ENCODE results near the gene STK38L.

The STK38L gene

GRCh38 chr12:27276275-27276674 is 32.2 kb downstream of the STK38L start:
- Mint-ChIP-seq H3K9me3 (no peaks in the 10 kb centered on the region), H3K4me3 (no peak overlapping the region), H3K27me3 (no peaks in the 10 kb centered on the region), H3K36me3 (peaks cover 8% of the 10 kb centered on the region), H3K4me1 (peaks cover 22% of the 10 kb centered on the region), H3K27ac (no peak overlapping the region)
- ATAC-seq (ENCODE audit: low read depth) = no peak
- no peak for DNase-seq (ENCODE audit: low spot score in 2 of 2)

GRCh38 chr12:27277846-27278260 is 33.8 kb downstream of the STK38L start:
- Mint-ChIP-seq H3K36me3 (peaks cover 8% of the 10 kb centered on the region), H3K4me3 (no peak overlapping the region), H3K27ac (no peak overlapping the region), H3K4me1 (peaks cover 20% of the 10 kb centered on the region), H3K9me3 (no peaks in the 10 kb centered on the region), H3K27me3 (no peaks in the 10 kb centered on the region)
- peak; percentile 63 for ATAC-seq (ENCODE audit: low read depth)
- DNase-seq (ENCODE audit: low spot score in 2 of 2) = no peak

GRCh38 chr12:27279826-27280225 is 35.7 kb downstream of the STK38L start:
- no peak for ATAC-seq (ENCODE audit: low read depth)
- Mint-ChIP-seq H3K9me3 (no peaks in the 10 kb centered on the region), H3K4me3 (no peak overlapping the region), H3K36me3 (peaks cover 6% of the 10 kb centered on the region), H3K27me3 (no peaks in the 10 kb centered on the region), H3K4me1 (peaks cover 20% of the 10 kb centered on the region), H3K27ac (no peak overlapping the region)
- no peak for DNase-seq (ENCODE audit: low spot score in 2 of 2)

- Mint-ChIP-seq H3K9me3 (no peaks in the 10 kb centered on the region), H3K4me1 (peaks cover 18% of the 10 kb centered on the region), H3K4me3 (no peak overlapping the region), H3K36me3 (peaks cover 2% of the 10 kb centered on the region), H3K27ac (no peak overlapping the region), H3K27me3 (no peaks in the 10 kb centered on the region)
- DNase-seq (ENCODE audit: low spot score in 2 of 2) (no peak), ATAC-seq (ENCODE audit: low read depth) (no peak)
These were observed 36.3 kb downstream of the STK38L start for GRCh38 chr12:27280412-27280811.

- peaks cover 12% of the 10 kb centered on the region for H3K4me1 Mint-ChIP-seq
- DNase-seq (ENCODE audit: low spot score in 2 of 2) (no peak), ATAC-seq (ENCODE audit: low read depth) (no peak)
- no peak overlapping the region for H3K4me3 Mint-ChIP-seq
- peaks cover 5% of the 10 kb centered on the region for H3K36me3 Mint-ChIP-seq
- H3K9me3 Mint-ChIP-seq = no peaks in the 10 kb centered on the region
- no peaks in the 10 kb centered on the region for H3K27me3 Mint-ChIP-seq
- no peak overlapping the region for H3K27ac Mint-ChIP-seq
These were observed 38.7 kb downstream of the STK38L start for GRCh38 chr12:27282754-27283153.

GRCh38 chr12:27284021-27284420 is 39.9 kb downstream of the STK38L start:
- DNase-seq (ENCODE audit: low spot score in 2 of 2) (no peak), ATAC-seq (ENCODE audit: low read depth) (no peak)
- Mint-ChIP-seq H3K4me3 (no peak overlapping the region), H3K27ac (no peak overlapping the region), H3K4me1 (peaks cover 14% of the 10 kb centered on the region), H3K27me3 (no peaks in the 10 kb centered on the region), H3K36me3 (peaks cover 8% of the 10 kb centered on the region), H3K9me3 (no peaks in the 10 kb centered on the region)

GRCh38 chr12:27284751-27285150 is 40.7 kb downstream of the STK38L start:
- no peaks in the 10 kb centered on the region for H3K27me3 Mint-ChIP-seq
- no peak for DNase-seq (ENCODE audit: low spot score in 2 of 2)
- peaks cover 17% of the 10 kb centered on the region for H3K4me1 Mint-ChIP-seq
- no peak for ATAC-seq (ENCODE audit: low read depth)
- H3K36me3 Mint-ChIP-seq = peaks cover 8% of the 10 kb centered on the region
- no peak overlapping the region for H3K4me3 Mint-ChIP-seq
- H3K27ac Mint-ChIP-seq = no peak overlapping the region
- no peaks in the 10 kb centered on the region for H3K9me3 Mint-ChIP-seq

- Mint-ChIP-seq H3K9me3 (no peaks in the 10 kb centered on the region), H3K36me3 (peaks cover 8% of the 10 kb centered on the region), H3K4me3 (no peak overlapping the region), H3K27me3 (no peaks in the 10 kb centered on the region), H3K4me1 (peaks cover 21% of the 10 kb centered on the region), H3K27ac (no peak overlapping the region)
- DNase-seq (ENCODE audit: low spot score in 2 of 2) (no peak), ATAC-seq (ENCODE audit: low read depth) (no peak)
These were observed 41.3 kb downstream of the STK38L start for GRCh38 chr12:27285403-27285802.

GRCh38 chr12:27289414-27289813 is 45.3 kb downstream of the STK38L start:
- H3K9me3 Mint-ChIP-seq = no peaks in the 10 kb centered on the region
- peaks cover 29% of the 10 kb centered on the region for H3K4me1 Mint-ChIP-seq
- peaks cover 9% of the 10 kb centered on the region for H3K36me3 Mint-ChIP-seq
- no peak for DNase-seq (ENCODE audit: low spot score in 2 of 2)
- H3K27me3 Mint-ChIP-seq = no peaks in the 10 kb centered on the region
- no peak overlapping the region for H3K27ac Mint-ChIP-seq
- H3K4me3 Mint-ChIP-seq = no peak overlapping the region
- ATAC-seq (ENCODE audit: low read depth) = no peak

- H3K27ac Mint-ChIP-seq = peak overlapping the region; percentile 24
These were observed 46.5 kb downstream of the STK38L start for GRCh38 chr12:27290501-27291168.

GRCh38 chr12:27291862-27292261 is 47.8 kb downstream of the STK38L start:
- peaks cover 9% of the 10 kb centered on the region for H3K36me3 Mint-ChIP-seq
- H3K4me1 Mint-ChIP-seq = peaks cover 29% of the 10 kb centered on the region
- no peaks in the 10 kb centered on the region for H3K27me3 Mint-ChIP-seq
- H3K4me3 Mint-ChIP-seq = no peak overlapping the region
- H3K27ac Mint-ChIP-seq = no peak overlapping the region
- DNase-seq (ENCODE audit: low spot score in 2 of 2) (no peak), ATAC-seq (ENCODE audit: low read depth) (no peak)
- H3K9me3 Mint-ChIP-seq = no peaks in the 10 kb centered on the region

More at GRCh38 chr12:27290501-27291168, 46.5 kb downstream of the STK38L start:
- peaks cover 9% of the 10 kb centered on the region for H3K36me3 Mint-ChIP-seq
- no peak overlapping the region for H3K4me3 Mint-ChIP-seq
- H3K4me1 Mint-ChIP-seq = peaks cover 27% of the 10 kb centered on the region
- H3K9me3 Mint-ChIP-seq = no peaks in the 10 kb centered on the region
- H3K27me3 Mint-ChIP-seq = no peaks in the 10 kb centered on the region
- ATAC-seq (ENCODE audit: low read depth) = no peak
- DNase-seq (ENCODE audit: low spot score in 2 of 2) = no peak

- Mint-ChIP-seq H3K27ac (no peak overlapping the region), H3K4me1 (peaks cover 27% of the 10 kb centered on the region), H3K27me3 (no peaks in the 10 kb centered on the region), H3K36me3 (peaks cover 9% of the 10 kb centered on the region), H3K4me3 (no peak overlapping the region), H3K9me3 (no peaks in the 10 kb centered on the region)
- ATAC-seq (ENCODE audit: low read depth) (no peak), DNase-seq (ENCODE audit: low spot score in 2 of 2) (no peak)
These were observed 48.6 kb downstream of the STK38L start for GRCh38 chr12:27292718-27293117.

- Mint-ChIP-seq H3K9me3 (no peaks in the 10 kb centered on the region), H3K4me1 (peaks cover 26% of the 10 kb centered on the region), H3K27ac (peak overlapping the region; percentile 31), H3K4me3 (no peak overlapping the region), H3K36me3 (peaks cover 14% of the 10 kb centered on the region), H3K27me3 (no peaks in the 10 kb centered on the region)
- ATAC-seq (ENCODE audit: low read depth) (no peak), DNase-seq (ENCODE audit: low spot score in 2 of 2) (no peak)
These were observed 49.4 kb downstream of the STK38L start for GRCh38 chr12:27293463-27293862.

- DNase-seq (ENCODE audit: low spot score in 2 of 2) (no peak), ATAC-seq (ENCODE audit: low read depth) (no peak)
- peaks cover 10% of the 10 kb centered on the region for H3K4me1 Mint-ChIP-seq
- H3K27me3 Mint-ChIP-seq = no peaks in the 10 kb centered on the region
- H3K4me3 Mint-ChIP-seq = no peak overlapping the region
- peaks cover 23% of the 10 kb centered on the region for H3K36me3 Mint-ChIP-seq
- no peak overlapping the region for H3K27ac Mint-ChIP-seq
- H3K9me3 Mint-ChIP-seq = no peaks in the 10 kb centered on the region
These were observed 52.6 kb downstream of the STK38L start for GRCh38 chr12:27296674-27297073.

- no peak overlapping the region for H3K4me3 Mint-ChIP-seq
- peaks cover 10% of the 10 kb centered on the region for H3K4me1 Mint-ChIP-seq
- no peak for DNase-seq (ENCODE audit: low spot score in 2 of 2)
- peaks cover 23% of the 10 kb centered on the region for H3K36me3 Mint-ChIP-seq
- H3K27ac Mint-ChIP-seq = no peak overlapping the region
- H3K27me3 Mint-ChIP-seq = no peaks in the 10 kb centered on the region
- no peaks in the 10 kb centered on the region for H3K9me3 Mint-ChIP-seq
- no peak for ATAC-seq (ENCODE audit: low read depth)
These were observed 53.5 kb downstream of the STK38L start for GRCh38 chr12:27297566-27297965.

Data from memory B cell (primary cell).